Activated T-helper 1 cell treated with anti-CD3 and anti-CD28 coated beads, Interleukin-12 subunit alpha, Interleukin-12 subunit beta, Interleukin-2, Interleukin-4 antibody, amounts not matched to agents 30 ng/mL and 10 ng/mL and 1 ng/mL, durations not matched to agents 14 hours and 24 hours and 36 hours (primary cell): ENCODE data around the gene FAM131C. TPM values are rescaled to one million over a fixed set of nuclear protein-coding genes. Genes with fewer than 3 reads are reported as not detected.
"Not testable (repeated sequence)": the region's sequence is repeated elsewhere in the genome, so short reads cannot be mapped to it uniquely, and the experiment has no call there.

Experiments used
- DNase-seq: peaks from one replicate; pipeline ENCODE4 v3.0.0; 2021; ENCODE audit warnings: low spot score
- H3K27ac Mint-ChIP-seq: one replicate; pipeline ENCODE4 v1.8.0; 2021; ENCODE audit warnings: mild to moderate bottlenecking, mixed read lengths
- H3K27me3 Mint-ChIP-seq: one replicate; pipeline ENCODE4 v1.8.0; 2022; ENCODE audit warnings: mild to moderate bottlenecking, moderate library complexity, mixed read lengths; ENCODE audit not compliant: insufficient read depth
- H3K36me3 Mint-ChIP-seq: one replicate; pipeline ENCODE4 v1.8.0; 2021; ENCODE audit warnings: low read depth, mixed read lengths
- H3K4me1 Mint-ChIP-seq: one replicate; pipeline ENCODE4 v1.8.0; 2021; ENCODE audit warnings: low read depth, mixed read lengths
- H3K4me3 Mint-ChIP-seq: one replicate; pipeline ENCODE4 v1.8.0; 2021; ENCODE audit warnings: mild to moderate bottlenecking, moderate library complexity, mixed read lengths
- H3K9me3 Mint-ChIP-seq: one replicate; pipeline ENCODE4 v1.8.0; 2021; ENCODE audit warnings: mixed read lengths
- intact Hi-C: fragments of 100-400 bp; cut with micrococcal nuclease; formaldehyde crosslinking; loops from one replicate; pipeline ENCODE4 v1.15.1; 2024
- total RNA-seq: library from RNA; stranded (reverse); gene quantifications from 2 replicates; pipeline ENCODE4 v1.2.3, GENCODE V29; 2022

The FAM131C gene
- total RNA-seq, 1 donor from 2014 or later = 0.57 TPM

DNA sequence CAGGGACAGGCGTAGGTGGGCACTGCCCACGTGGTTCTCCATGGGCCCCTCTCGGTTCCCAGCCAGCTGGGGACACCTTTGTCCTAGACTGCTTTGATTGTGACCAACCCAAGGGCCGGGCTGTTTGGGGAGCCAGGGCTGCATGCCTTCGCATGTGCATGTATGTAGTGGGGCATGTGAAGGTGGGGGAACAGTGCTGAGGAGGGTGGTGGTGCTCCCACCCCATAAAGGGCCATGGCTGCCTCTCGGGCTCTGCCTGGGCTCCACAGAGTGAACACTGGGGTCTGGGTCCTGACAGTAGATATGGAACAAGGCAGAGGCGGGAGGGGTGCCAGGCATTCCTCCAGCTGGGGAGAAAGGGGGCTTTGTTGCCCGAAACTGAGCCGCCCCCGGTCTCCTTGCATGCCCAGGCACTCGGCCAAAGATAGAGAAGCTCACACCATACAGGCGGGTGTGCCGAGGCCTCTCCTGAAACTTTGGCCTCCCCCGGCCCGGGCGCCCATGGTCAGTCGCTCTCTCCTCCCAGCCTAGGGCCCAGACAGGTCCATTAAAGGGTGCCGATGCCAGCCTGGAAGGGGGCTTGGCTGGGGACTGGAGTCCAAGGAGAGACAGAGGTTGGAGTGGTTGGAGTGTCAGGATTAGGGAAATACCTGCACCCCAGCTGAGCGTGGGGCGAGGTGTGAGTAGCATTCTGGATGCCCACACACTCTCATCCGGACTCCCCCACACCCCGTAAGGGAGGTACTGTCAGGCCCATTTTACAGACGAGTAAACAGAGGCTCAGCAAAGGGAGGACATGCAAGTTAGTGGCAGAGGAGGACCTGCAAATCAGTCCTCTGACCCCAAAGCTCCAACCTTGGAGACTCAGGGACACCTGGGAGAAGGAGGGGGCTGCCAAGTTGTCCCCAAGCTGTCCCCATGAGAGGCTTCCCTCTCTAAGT lies 41.3 kb upstream of the FAM131C start:
- H3K27ac Mint-ChIP-seq = no peak overlapping the region
- H3K4me1 Mint-ChIP-seq = no peaks in the 10 kb centered on the region
- no peak overlapping the region for H3K4me3 Mint-ChIP-seq
- no peak for DNase-seq
- H3K27me3 Mint-ChIP-seq = peaks cover 3% of the 10 kb centered on the region
- intact Hi-C loops = no loop called here
- H3K36me3 Mint-ChIP-seq = no peaks in the 10 kb centered on the region
- no peaks in the 10 kb centered on the region for H3K9me3 Mint-ChIP-seq

- Mint-ChIP-seq H3K9me3 (peaks cover 4% of the 10 kb centered on the region), H3K4me3 (no peak overlapping the region), H3K27me3 (peaks cover 6% of the 10 kb centered on the region), H3K27ac (no peak overlapping the region), H3K4me1 (no peaks in the 10 kb centered on the region), H3K36me3 (no peaks in the 10 kb centered on the region)
- no peak for DNase-seq
- intact Hi-C loops = no loop called here
Measured at GRCh38 chr1:16112596-16113555, 39.4 kb upstream of the FAM131C start.

DNA sequence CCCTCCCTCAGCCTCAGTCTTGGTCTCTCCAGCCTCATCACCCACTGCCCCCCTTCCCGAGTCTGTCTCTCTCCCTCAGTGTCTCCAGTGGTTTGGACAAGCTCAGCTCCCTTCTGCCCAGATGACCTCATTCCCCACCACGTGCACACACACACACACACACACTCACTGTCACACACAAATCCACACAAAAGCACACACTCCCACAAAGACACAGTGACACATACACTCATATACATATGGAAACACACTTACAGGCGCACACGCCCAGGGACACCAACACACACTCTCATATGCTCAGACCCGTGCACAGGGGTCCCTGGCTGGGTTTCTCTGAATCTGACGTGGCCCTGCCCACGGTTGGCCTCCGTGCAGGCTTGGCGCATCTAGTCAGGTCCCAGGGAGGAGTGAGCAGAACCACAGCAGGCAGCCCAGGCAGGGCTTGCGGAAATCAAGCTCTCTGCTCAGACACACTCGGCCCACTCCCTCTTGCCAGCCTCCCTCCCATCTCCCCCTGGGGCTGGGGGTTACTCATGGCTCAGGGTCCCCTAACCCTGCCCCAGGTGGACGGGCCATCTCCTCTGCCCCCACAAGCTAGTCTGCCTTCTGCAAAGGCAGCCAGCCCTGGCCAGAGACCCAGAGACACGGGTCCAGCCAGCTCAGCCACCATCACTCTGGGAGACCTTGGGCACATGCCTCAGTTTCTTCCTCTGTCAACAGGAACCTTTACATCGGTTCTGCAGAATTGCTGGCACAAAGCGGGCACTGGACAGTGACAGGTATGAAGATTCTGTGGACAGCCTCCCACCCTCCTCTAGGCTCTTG lies 38.5 kb upstream of the FAM131C start:
- H3K27ac Mint-ChIP-seq = no peak overlapping the region
- peaks cover 8% of the 10 kb centered on the region for H3K9me3 Mint-ChIP-seq
- intact Hi-C loops = no loop called here
- DNase-seq = no peak
- no peaks in the 10 kb centered on the region for H3K36me3 Mint-ChIP-seq
- no peaks in the 10 kb centered on the region for H3K4me1 Mint-ChIP-seq
- no peak overlapping the region for H3K4me3 Mint-ChIP-seq
- peaks cover 8% of the 10 kb centered on the region for H3K27me3 Mint-ChIP-seq

DNA sequence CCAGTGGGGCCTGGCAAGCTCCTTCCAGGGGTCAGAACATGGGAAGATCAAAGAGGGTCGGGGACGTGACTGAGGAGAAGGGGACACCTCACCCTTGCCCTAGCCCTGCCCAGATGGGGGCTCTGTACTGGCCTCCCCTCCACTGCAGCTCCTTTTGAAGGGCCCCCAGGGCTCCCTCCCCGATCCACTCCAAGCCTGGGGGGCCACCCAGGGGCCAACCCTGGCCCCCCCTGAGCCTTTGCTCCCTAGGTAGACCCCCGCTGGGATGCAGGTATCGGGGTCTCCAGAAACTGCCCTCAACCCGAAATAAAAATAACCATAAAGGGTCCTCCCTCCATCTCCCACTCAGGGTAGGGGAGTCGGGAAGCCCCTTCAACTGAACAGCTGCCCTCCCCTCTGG lies 37.4 kb upstream of the FAM131C start:
- Mint-ChIP-seq H3K27ac (no peak overlapping the region), H3K4me1 (no peaks in the 10 kb centered on the region), H3K9me3 (peaks cover 8% of the 10 kb centered on the region), H3K4me3 (no peak overlapping the region), H3K27me3 (peaks cover 11% of the 10 kb centered on the region), H3K36me3 (no peaks in the 10 kb centered on the region)
- DNase-seq = no peak
- intact Hi-C loops = no loop called here

DNA sequence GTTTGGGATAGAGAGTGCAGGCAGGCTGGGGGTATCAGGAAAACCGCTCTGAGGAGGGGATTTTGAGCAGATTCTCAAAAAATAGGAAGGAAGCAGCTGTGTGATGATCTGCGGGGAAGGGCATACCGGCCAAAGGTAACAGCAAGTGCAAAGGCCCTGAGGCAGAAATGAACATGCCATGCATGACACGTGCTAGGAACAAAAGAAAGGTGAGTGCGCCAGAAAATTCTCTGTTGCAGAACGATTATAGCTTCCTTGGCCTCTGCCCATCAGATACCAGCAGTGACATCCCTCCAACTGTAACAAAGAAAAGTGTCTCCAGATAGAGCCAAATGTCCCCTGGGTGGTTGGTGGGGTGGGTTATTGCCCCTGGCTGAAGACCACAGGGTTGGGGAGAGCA lies 37.0 kb upstream of the FAM131C start:
- H3K27ac Mint-ChIP-seq = no peak overlapping the region
- peaks cover 8% of the 10 kb centered on the region for H3K9me3 Mint-ChIP-seq
- H3K4me3 Mint-ChIP-seq = no peak overlapping the region
- H3K4me1 Mint-ChIP-seq = no peaks in the 10 kb centered on the region
- DNase-seq = no peak
- no peaks in the 10 kb centered on the region for H3K36me3 Mint-ChIP-seq
- intact Hi-C loops = no loop called here
- peaks cover 11% of the 10 kb centered on the region for H3K27me3 Mint-ChIP-seq

DNA sequence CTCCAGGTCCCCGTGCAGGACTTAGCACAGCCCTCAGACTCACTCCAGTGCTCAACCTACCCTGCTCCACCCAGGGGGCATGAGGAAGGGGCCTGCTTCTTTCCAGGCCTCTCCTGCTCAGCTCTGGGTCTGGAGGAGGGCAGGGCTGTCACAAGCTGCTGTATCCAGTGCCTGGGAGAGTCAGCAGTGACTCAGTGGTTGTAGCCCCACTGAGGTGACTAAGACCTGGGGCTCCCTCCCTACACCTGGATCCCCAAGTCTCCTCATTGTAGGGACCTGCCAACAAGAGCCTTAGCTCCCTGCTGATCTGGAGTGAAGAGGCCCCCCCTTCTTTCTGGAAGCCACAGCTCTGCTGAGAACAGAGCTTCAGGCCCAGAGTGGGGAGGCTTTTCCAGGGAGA lies 36.1 kb upstream of the FAM131C start:
- Mint-ChIP-seq H3K4me1 (no peaks in the 10 kb centered on the region), H3K4me3 (no peak overlapping the region), H3K9me3 (peaks cover 8% of the 10 kb centered on the region), H3K27ac (no peak overlapping the region), H3K27me3 (peaks cover 11% of the 10 kb centered on the region), H3K36me3 (no peaks in the 10 kb centered on the region)
- DNase-seq = no peak
- intact Hi-C loops = no loop called here

GRCh38 chr1:16107039-16107438 lies 33.6 kb upstream of the FAM131C start:
- H3K27ac Mint-ChIP-seq, DNase-seq, H3K36me3 Mint-ChIP-seq, H3K4me1 Mint-ChIP-seq, H3K4me3 Mint-ChIP-seq, intact Hi-C loops, H3K9me3 Mint-ChIP-seq: not testable (repeated sequence)
- peaks cover 17% of the 10 kb centered on the region for H3K27me3 Mint-ChIP-seq

DNA sequence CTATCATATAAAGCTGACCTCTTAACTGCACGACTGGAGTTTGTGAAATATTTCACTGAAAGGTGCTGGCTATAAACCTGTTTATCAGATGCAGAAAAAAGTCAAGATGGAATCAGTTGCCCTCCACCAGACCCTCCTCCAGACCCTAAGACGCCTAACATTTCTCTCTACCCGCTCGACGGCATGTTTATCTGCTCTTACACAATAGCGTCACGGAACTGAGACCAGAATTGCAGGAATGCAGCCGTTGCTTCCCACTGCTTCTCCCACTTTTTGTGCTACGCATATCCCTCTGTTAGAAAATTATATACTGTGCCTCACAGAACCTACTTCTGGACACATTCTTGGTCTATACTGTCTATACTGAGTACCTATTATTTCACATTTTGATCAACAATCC lies 28.2 kb upstream of the FAM131C start:
- H3K9me3 Mint-ChIP-seq = no peaks in the 10 kb centered on the region
- peaks cover 27% of the 10 kb centered on the region for H3K27me3 Mint-ChIP-seq

DNA sequence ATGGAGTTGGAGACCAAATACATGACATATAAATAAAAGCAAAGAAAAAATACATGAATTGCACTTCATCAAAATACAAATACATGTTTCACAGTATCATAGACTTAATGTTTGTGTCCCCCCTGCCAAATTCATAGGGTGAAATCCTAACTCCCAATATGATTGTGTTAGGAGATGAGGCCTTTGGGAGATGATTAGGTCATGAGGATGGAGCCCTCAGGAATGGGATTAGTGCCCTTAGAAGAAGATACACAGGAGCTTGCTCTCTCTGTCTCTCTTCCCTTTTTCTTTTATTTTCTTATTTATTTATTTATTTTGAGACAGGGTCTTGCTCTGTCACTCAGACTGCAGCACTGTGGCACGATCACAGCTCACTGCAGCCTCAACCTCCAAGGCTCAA lies 26.0 kb upstream of the FAM131C start:
- no peaks in the 10 kb centered on the region for H3K36me3 Mint-ChIP-seq
- H3K27ac Mint-ChIP-seq = no peak overlapping the region
- no peaks in the 10 kb centered on the region for H3K4me1 Mint-ChIP-seq
- DNase-seq = no peak
- no peak overlapping the region for H3K4me3 Mint-ChIP-seq
- peaks cover 23% of the 10 kb centered on the region for H3K27me3 Mint-ChIP-seq
- intact Hi-C loops = no loop called here
- no peaks in the 10 kb centered on the region for H3K9me3 Mint-ChIP-seq

More for the DNA sequence above, 28.2 kb upstream of the FAM131C start:
- Mint-ChIP-seq H3K4me1 (no peaks in the 10 kb centered on the region), H3K27ac (no peak overlapping the region), H3K36me3 (no peaks in the 10 kb centered on the region), H3K4me3 (no peak overlapping the region)
- intact Hi-C loops = no loop called here
- DNase-seq = no peak

- no peaks in the 10 kb centered on the region for H3K9me3 Mint-ChIP-seq
- DNase-seq = no peak
- H3K4me1 Mint-ChIP-seq = no peaks in the 10 kb centered on the region
- peaks cover 19% of the 10 kb centered on the region for H3K27me3 Mint-ChIP-seq
- no peaks in the 10 kb centered on the region for H3K36me3 Mint-ChIP-seq
- no peak overlapping the region for H3K27ac Mint-ChIP-seq
- intact Hi-C loops = no loop called here
- H3K4me3 Mint-ChIP-seq = no peak overlapping the region
Measured at GRCh38 chr1:16095447-16095846, 22.0 kb upstream of the FAM131C start.

DNA sequence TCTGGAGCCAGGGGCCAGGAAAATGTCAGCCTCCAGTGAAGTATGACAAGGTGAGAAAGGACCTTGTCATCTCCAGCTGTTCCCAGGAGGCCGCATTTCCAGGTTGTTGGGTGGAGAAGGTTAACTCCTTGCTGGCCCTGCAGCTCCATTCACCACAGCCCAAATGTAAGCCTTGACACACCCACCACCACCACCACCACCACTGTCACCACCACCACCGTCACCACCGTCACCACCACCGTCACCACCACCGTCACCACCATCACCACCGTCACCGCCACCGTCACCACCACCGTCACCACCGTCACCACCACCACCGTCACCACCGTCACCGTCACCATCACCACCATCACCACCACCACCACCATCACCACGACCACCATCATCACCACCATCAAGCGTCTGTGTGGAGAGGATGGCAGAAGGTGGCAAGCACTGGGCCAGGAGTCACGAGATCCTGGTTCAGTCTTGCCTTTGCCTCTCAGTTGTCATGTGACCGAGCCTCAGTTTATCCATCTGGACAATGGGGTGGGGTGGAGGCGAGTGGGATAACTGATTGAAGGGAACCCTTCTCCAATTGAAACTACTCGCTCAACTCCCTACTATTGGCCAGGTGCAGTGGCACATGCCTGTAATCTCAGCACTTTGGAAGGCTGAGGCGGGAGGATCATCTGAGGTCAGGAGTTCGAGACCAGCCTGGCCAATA lies 21.2 kb upstream of the FAM131C start:
- Mint-ChIP-seq H3K9me3 (no peaks in the 10 kb centered on the region), H3K27me3 (peaks cover 15% of the 10 kb centered on the region), H3K27ac (no peak overlapping the region), H3K4me1 (no peaks in the 10 kb centered on the region), H3K36me3 (no peaks in the 10 kb centered on the region), H3K4me3 (no peak overlapping the region)
- DNase-seq = no peak
- intact Hi-C loops = no loop called here

- no peaks in the 10 kb centered on the region for H3K36me3 Mint-ChIP-seq
- H3K9me3 Mint-ChIP-seq = no peaks in the 10 kb centered on the region
- no peaks in the 10 kb centered on the region for H3K4me1 Mint-ChIP-seq
- no peak for DNase-seq
- H3K27ac Mint-ChIP-seq = no peak overlapping the region
- intact Hi-C loops = no loop called here
- H3K27me3 Mint-ChIP-seq = peaks cover 12% of the 10 kb centered on the region
- no peak overlapping the region for H3K4me3 Mint-ChIP-seq
Measured at GRCh38 chr1:16093611-16094010, 20.2 kb upstream of the FAM131C start.
